Measurements from ENCODE around the gene MYO1E. TPM values are rescaled to one million over a fixed set of nuclear protein-coding genes. Genes with fewer than 3 reads are reported as not detected.
"Not testable (repeated sequence)": the region's sequence is repeated elsewhere in the genome, so short reads cannot be mapped to it uniquely, and the experiment has no call there.

MYO1E gene
- polyA plus RNA-seq, 12 donors = 33.5 to 50.6 (median 39.9) TPM; not detected in 1

- no peak for DNase-seq
Observed at GRCh38 chr15:59170295-59171066, 202.2 kb downstream of the MYO1E start.

DNA sequence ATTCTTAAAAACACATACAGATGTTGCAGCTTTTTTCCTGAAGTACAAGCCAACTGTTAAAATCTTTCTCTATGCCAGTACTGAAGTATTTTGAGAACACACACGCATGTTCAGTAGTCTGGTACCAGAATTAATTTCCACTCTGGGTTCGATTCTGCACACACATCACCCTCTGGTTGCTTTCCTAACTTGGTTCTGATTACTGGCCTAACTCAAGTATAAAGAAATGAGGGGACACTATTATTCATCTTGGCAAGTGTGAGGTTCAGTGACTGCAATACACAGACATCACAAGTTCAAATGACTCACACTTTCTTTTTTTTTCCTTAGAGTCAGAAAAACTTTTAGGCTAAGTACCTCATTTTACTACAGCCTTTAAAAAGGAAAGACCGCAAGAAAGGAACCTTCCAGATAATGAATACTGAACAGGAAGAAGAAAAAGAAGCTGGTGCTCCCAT, 203.4 kb downstream of the MYO1E start:
- DNase-seq = no peak

GRCh38 chr15:59168536-59168935, 204.1 kb downstream of the MYO1E start:
- DNase-seq = no peak

DNA sequence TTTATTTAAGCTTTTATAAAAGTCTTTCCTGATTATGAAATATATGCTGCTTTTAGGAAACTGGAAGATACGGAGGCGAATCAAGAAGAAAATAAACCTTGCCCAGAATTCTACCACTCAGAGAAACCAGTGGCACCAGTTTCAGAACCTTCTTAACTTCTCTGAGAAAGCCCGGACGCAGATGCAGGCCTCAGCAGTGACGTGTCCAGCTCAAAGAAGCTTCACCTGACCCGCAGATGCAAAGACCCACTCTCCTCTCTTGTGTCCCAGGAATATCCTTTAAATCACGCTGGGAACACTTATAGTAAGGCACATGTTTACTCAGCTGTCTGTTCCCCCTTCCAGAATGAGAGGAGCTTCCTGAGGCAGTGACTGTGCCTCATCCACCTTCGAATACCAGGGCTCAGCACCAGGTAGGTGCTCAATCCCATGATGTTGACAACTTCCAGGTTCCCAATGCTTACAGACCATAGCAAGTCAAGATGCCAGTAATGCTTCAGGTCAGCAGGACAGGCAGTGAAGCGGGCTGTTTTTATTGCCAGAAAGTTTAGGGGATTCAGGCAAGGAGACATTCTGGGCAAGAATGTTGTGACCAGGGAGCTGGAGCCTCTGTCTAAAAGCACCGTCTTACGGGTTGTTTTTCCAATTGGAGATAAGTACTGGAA, 205.9 kb downstream of the MYO1E start:
- no peak for DNase-seq

GRCh38 chr15:59166166-59166565, 206.5 kb downstream of the MYO1E start:
- no peak for DNase-seq

- DNase-seq = no peak
Observed at GRCh38 chr15:59165726-59166125, 206.9 kb downstream of the MYO1E start.

GRCh38 chr15:59162080-59162479, 210.6 kb downstream of the MYO1E start:
- not testable (repeated sequence) for DNase-seq

GRCh38 chr15:59160880-59161593, 211.6 kb downstream of the MYO1E start:
- DNase-seq = no peak

- no peak for DNase-seq
Observed at GRCh38 chr15:59159210-59159609, 213.5 kb downstream of the MYO1E start.

DNA sequence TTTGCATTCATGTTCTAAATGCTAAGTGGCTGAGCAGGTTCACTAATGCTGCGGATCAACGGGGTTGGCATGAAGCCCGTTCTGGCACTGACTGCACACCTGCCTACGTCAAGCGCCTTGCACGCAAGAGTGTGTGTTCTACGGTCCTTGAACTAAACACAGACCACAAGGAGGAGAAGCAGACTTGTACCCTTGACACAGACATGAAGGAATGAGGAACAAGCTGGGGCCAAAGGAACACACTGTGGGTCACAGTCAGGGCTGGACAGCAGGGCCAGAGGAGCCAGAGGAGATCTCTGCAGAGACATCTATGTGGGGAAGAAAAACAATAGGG, 214.0 kb downstream of the MYO1E start:
- no peak for DNase-seq

- peak; percentile 56 for DNase-seq
Observed at GRCh38 chr15:59157840-59158700, 214.6 kb downstream of the MYO1E start.

DNA sequence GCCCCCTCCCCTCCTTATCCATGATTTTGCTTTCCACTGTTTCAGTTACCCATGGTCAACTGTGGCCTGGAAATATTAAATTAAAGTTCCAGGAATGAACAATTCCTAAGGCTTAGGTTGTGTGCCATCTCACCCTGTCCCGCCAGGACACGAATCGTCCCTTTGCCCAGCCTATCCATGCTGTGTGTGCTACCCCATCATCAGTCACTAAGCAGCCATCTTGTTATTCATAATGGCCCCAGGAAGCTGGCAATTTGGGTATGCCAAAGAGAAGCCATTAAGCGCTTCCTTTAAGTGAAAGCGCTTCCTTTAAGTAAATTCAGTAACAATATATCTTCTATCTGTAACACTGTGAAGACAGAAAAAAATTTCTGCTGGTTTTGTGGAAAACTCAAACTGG, 215.3 kb downstream of the MYO1E start:
- DNase-seq = no peak

- DNase-seq = no peak
Observed at GRCh38 chr15:59155431-59155830, 217.2 kb downstream of the MYO1E start.

GRCh38 chr15:59154243-59154642, 218.4 kb downstream of the MYO1E start:
- DNase-seq = no peak

DNA sequence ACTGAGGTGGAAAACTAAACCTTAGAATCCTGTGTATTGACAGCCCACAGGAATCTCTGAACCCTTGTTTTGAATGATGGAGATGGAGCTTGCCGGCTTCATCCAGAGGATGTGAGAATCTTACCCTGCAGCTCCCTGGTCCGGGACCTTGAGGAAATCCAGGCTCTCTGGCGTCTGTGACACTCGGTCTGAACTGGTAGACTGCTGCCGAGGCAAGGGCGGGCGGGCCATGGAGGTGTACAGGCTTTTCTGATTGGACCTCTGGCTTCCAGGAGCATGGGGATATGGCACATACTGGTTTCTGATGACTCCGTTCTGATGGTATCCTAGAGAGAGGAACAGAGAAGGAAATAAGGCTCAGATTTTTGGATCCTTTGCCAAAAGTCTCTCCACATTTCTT, 219.2 kb downstream of the MYO1E start:
- no peak for DNase-seq

DNA sequence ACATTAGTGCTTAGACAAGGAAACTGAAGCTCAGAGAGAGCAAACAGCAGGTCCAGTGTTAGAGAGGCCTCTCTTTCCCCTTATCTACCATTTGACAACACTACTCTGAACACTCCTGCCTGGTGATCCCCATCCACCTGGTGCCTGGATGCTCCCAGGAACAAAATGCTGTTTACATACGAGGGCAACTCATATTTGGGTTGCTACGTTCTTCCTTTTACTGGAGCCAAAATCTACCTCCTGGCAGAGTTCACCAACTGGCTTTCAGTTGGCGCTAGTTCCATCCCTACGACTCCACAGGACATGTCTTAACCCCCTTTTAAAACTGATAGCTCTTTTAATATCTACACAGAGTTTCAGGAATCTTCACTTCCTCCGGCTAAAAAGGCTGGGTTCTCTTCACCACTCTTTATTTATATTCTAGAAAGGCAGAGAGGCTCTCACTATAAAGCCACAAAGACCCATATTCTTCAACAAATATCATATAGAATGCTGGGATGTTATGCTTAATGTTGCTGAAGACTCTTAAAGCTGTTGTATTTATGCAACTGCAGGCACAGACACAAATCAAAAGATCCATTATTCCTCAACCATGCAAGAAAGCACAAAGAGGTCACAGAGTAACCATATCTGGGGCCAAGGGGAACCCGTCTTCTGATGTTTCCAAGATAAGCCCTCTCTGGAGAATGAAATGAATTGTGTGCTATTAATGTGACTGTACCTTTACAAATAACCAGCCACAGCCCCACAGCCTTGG, 219.8 kb downstream of the MYO1E start:
- DNase-seq = no peak

GRCh38 chr15:59150185-59150584, 222.5 kb downstream of the MYO1E start:
- no peak for DNase-seq

DNA sequence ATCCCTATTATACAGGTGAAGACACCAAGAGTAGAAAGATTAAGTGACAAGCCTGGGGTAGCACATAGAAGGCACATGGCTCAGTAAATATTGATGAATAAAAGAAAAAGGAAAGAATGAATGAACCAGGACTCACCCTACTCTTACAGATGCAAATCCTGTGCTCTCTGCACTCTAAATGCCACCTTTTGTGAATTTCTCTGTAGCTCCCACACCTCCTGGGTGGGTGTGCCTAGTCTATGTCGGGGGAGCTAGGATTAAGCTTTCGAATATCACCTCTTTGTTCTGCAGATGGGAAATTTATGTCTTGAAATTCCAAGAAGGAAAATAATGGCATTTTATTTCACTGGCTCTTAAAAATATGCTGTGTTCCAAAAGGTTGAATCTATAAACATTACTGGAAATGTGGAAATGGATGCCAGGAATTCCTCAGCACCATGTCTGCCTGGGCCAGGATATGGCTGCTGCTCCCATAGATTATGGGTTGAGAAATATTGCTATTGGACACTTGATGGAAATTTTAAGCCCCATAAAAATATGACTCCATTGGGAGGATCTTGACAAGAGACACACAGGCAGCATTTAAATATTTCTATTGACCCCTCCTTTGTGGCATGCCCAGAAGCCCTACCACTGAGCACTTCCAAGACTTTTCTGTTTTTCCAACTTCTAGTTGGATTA, 224.4 kb downstream of the MYO1E start:
- DNase-seq = no peak

GRCh38 chr15:59147666-59148065, 225.0 kb downstream of the MYO1E start:
- no peak for DNase-seq

DNA sequence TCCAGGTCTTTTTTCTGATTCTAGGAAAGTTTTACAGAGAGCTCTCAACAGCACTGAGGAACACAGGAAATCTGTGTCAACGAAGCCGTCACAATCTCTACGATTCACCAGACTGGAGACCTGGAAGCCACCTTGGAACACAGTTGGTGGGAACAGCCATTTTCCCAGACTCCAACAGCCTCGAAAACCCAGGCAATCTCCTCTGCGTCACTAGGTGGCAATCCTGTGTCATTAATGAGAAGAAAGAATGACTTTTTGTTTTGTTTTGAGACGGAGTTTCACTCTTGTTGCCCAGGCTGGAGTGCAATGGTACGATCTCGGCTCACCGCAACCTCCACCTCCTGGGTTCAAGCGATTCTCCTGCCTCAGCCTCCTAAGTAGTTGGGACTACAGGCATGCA, 228.1 kb downstream of the MYO1E start:
- DNase-seq = not testable (repeated sequence)

- DNase-seq = no peak
Observed at GRCh38 chr15:59143281-59143680, 229.4 kb downstream of the MYO1E start.

Data from muscle of arm (tissue), 12 donors.